GM18520 (cell line): ENCODE results near the gene ZPBP2.
"Not testable (repeated sequence)": the region's sequence is repeated elsewhere in the genome, so short reads cannot be mapped to it uniquely, and the experiment has no call there.

Experiments
- ATAC-seq: cut with Tn5 transposase; IDR thresholded peaks from one replicate; pipeline ENCODE4 v1.9.1; 2021; ENCODE audit not compliant: unreplicated experiment

ZPBP2 gene

DNA sequence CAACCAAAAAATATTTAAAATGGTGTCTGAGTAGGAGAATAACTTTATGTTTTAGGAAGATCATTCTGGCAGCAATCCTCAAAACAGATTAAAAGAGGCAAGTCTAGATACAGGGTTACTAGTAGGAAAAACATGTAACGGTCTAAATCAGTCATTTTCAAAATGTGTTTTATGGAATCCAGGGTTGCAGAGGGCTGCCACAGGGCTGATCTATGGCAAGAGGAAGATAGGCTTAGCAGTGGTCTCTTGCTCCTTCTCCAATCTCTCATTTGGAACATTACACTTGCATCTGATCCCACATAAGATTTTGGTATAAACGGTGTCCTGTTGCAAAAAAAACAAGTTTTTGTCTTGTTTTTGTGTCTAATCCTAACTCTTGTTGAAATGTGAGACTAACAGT lies 13.1 kb upstream of the ZPBP2 start:
- ATAC-seq = no peak

DNA sequence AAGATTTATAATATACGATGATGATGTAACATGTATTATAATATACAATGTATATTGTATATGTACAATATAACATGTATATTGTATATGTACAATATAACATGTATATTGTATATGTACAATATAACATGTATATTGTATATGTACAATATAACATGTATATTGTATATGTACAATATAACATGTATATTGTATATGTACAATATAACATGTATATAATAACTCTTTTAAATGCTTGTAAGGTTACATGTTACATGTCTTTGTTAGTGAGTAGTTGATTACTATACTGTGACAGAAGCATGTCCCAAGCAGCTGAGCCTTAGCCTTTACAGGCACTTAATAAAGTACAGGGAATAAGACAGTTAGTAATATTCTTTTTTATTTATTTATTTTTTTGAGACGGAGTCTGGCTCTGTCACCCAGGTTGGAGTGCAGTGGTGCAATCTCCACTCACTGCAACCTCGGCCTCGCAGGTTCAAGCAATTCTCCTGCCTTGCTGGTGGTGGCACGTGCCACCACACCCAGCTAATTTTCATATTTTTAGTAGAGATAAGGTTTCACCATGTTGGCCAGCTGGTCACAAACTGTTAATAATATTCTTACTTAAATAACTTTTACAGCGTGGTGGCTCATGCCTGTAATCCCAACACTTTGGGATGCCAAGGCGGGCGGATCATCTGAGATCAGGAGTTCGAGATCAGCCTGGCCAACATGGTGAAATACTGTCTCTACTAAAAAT lies 11.9 kb upstream of the ZPBP2 start:
- not testable (repeated sequence) for ATAC-seq

DNA sequence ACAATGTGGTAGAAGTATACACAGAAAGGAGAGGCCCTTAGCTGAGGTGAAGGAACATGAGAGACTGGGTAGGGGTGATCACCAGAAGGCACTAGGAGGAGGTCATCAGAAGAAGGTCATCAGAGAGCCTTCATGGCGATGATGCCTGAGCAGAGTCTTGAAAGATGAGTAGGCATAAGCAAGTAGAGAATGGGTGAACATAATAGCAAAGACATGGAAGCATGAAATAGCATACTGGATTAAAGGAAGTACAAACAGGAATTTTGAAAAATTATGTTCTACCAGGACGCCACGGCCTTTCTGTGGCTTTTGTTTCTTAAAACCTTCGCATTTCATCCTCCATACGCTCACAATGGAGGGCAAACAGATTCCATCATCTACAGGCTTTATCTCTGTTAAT lies 6.8 kb upstream of the ZPBP2 start:
- no peak for ATAC-seq

DNA sequence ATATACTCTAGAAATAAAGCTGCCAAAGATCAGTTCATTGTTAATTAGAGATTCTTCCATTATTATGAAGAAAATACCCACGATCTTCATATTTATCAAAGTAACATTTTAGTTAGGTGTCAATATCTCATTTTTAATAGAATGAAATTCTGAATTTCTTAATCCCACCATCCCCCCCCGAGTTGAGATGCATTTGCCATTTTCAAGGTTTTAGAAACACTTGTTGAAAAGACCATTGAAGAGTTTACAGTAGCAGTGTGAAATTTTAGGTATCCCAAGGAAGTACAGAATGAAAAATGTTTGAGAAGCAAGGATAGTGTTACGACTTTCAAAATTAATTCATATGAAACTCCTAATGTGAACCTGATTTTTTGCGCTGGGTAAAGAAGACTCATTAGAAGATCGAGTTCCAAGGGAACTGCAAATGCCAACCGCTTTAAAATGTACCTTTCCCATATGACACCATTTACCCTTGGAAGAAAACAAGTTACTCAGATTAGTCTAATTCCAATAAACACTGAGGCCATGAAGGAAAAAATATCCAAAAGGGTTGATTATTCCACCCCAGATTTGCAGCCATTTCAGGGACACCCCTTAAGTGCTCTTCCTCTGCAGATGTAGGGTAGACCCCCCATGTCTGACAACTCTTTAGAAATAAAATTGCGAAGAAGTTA lies 4.6 kb upstream of the ZPBP2 start:
- no peak for ATAC-seq

DNA sequence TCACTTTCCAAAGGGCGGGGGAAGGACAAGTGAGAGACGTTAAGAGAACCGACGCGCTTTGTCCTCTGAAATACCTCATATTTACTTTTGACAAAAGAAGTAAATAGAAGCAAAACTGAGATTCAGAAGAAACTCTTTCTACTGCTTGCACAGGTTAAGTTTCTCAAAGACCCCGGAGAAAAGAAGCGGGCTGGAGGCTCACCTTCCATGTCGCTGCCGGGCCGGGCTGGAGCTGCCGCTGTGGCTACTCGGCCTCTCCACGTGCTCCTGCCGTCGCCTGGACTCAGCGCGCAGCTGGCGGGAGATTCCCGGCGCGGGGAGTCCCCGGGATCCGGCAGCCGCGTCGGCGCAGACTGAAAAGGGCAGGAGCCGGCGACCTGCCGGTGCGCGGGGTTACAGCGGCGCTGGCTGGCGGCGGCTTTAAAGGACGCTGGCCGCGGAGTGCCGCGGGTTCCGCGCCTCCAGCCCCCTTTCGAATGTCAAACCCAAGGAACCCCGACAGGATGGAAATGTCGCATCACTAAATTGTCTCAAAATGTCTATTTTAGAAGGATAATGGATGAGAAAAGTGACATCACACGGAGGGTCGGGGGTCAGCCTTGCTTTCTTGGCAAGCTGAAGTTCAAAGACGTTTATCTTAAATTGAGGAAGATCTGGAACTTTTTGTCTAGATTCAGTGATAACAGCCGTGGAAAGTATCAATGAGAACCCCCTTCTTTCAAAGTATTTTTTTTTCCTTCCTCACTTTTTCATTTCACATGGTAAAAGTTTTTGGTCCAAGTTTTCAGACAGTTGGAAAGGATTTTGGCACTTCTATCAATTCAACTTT lies 3.9 kb upstream of the ZPBP2 start, which contains the start of gene IKZF3:
Gene IKZF3, minus strand, starts transcription at position 395 of the 829 bp plus-strand sequence. Its CDS starts 186 bp downstream, at position 209.
- ATAC-seq = peak; percentile 32

DNA sequence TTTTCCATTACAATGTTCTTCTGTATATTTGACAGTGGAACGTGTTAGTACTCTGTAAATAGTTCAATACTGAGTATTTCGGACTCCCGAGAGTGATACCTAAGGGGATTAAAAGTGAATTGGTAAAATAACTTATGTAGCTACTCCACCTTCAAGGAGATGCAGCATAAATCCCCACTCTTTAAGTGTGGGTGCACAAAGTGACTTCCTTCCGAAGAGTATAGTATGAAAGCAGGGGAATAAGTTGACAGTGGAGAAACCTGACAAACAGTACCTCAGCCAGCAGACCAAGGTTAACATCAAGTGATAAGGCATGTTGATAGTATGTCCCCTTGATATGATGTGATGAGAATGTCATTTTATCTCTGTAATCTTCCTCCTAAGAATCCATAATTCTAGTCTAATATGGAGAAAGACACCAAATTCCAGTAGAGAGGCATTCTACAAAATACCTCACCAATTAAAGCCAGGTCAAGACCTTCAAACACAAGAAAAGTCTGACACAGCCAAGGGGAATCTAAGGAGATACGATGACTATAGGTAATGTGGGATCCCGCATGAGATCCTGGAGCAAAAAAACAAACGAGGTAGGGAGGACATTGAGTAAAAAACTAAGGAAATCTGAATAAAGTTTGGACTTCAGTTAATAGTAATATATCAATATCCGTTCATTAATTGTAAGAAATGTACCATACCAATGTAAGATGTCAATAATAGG lies 1.8 kb upstream of the ZPBP2 start:
- no peak for ATAC-seq

DNA sequence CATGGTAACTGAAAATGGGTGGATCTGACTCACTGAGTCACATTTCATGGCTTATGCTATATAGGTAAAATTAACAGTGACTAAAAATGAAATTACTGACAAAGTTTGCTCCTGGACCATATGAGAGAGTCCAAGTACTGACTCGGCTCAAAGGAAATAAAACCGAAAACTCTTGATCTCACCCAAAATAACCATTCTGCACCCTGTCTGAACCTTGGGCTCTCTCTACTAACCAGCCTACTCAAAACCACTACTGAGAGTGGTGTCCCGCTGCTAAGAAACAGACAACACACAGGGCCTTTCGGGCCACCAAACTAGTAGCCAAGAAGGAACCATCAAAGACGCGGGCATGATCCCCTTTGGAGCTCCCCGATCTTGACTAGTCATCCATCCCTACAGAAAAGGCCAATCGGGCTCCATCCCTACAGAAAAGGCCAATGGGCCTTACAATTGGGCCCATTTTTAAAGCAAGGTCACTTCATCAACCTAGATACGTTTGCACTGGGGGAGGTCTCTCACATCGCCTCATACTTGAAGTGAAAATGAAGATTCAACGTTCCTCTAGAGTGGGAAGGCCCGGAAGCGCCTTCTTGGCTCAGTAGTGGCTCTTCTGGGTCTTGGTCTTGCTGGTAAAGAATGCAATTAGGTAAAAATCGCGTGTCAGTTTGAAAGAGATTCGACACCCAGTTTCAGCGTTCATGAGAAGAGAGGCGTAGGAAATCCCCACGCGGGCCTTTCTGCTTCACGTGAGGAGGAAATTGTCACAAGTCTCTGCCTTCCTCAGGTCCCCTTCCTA lies 720 bp upstream of the ZPBP2 start:
- peak; percentile 35 for ATAC-seq

DNA sequence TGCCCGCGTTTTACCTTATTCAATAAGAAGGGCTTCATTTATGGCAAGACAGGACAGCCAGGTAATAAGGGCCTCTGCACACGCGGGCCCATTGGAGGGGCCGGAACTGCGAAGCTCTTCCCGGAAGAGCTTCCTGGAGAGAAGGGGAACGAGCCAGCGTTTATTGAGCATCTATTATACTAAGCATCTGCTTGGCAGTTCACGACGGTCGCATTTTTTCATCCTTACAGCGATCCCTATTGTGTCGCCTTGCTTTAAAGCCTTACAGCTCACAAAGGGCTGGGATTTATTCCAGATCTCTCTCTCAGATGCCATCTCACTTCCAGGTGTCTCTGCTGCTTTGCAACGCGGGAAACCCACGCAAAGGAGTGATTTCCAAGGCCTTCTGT lies 546 bp downstream of the ZPBP2 start:
- no peak for ATAC-seq

DNA sequence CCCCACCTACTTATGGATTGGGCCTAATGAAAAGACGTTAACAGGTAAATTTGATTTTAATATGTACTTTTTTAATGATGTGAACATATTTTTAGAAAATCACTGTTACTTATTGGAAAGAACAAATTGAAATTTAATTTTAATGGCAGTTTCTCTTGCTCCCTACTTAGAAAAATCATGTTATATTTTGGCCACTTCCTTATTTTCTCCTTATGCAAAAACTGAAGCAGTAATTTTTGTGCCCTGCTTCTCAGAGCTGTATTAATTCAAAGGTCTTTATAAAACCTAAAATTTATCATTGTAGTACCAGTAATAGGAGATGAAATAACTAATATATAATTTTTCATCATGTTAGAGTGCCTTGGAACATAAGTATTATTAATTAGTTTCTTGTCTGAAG lies 2.8 kb downstream of the ZPBP2 start:
- no peak for ATAC-seq

DNA sequence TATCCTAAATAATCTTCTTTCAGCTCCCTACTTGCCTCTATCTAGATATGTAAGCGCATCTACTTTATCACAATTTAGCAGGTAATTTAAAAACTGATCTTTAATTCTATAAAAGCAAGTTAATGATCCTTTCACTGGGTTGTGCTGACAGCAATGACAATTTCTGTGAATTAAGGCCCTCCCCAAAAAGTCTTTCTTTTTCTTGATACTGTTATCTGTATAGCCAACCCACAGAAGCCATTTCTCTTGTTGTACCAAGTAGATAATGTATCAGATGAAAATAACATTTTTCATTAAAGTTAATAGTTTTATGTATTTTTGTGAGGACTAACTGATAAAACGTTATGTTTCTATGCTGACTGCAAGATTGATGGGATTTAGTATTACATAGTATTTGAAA lies 3.8 kb downstream of the ZPBP2 start:
- ATAC-seq = no peak

DNA sequence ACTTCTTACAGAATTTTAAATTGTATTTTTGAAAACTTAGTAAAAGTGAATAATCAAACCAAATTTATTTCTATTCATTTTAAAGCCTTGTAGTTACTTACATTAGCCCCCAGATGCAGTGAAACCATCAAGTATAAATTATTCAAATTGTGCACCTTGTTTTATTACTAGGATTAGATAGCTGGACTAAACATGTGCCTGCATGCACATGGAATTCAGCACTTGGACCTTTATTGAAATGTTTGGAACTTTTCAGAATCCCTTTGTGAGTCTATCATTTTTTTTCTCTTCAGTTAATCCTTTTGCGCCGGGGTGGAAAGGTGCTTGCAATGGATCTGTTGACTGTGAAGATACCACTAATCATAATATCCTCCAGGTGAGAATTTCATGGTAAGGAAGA lies 4.7 kb downstream of the ZPBP2 start:
- no peak for ATAC-seq

DNA sequence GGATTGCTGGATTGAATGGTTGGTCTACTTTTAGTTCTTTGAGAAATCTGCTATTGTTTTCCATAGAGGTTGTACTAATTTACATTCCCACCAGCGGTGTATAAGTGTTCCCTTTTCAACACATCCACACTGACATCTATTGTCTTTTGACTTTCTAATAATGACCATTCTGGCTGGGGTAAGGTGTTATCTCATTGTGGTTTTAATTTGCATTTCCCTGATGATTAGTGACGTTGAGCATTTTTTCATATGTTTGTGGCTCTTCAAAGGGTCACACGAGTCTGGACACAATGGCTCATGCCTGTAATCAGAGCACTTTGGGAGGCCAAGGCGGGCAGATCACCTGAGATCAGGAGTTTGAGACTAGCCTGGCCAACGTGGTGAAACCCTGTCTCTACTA lies 18.1 kb downstream of the ZPBP2 start:
- not testable (repeated sequence) for ATAC-seq

DNA sequence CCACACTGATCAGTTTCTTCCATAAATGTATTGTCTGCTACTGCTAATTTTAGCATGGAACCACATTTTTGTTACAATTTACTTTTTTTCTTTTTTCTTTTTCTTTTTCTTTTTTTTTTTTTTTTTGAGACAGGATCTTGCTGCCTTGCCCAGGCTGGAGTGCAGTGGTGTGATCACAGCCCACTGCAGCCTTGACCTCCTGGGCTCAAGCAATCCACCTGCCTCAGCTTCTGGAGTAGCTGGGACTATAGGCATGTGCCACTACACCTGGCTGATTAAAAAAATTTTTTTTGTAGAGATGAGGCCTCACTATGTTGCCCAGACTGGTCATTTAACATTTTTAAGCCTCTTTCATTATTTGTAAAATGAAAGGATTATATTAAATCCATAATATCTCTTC lies 19.1 kb downstream of the ZPBP2 start:
- no peak for ATAC-seq

DNA sequence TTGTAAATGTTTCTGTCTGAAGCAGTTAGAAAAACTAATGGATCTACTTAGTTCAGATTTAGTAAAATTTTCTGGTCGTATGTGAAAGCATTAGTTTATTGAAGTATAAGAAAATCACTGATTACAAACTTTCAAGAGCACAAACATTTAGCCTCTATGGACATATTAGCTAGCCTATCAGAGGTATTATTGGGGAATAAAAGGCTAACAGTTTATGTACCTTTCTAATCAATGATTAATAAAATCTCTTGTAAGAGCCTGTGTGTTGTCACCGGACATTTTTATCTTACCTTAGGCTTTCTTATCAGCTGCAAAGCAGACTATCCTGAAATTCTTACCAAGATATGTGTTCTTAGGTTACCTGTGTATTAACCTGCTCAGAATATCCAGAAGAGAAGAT lies 21.2 kb downstream of the ZPBP2 start:
- ATAC-seq = no peak

DNA sequence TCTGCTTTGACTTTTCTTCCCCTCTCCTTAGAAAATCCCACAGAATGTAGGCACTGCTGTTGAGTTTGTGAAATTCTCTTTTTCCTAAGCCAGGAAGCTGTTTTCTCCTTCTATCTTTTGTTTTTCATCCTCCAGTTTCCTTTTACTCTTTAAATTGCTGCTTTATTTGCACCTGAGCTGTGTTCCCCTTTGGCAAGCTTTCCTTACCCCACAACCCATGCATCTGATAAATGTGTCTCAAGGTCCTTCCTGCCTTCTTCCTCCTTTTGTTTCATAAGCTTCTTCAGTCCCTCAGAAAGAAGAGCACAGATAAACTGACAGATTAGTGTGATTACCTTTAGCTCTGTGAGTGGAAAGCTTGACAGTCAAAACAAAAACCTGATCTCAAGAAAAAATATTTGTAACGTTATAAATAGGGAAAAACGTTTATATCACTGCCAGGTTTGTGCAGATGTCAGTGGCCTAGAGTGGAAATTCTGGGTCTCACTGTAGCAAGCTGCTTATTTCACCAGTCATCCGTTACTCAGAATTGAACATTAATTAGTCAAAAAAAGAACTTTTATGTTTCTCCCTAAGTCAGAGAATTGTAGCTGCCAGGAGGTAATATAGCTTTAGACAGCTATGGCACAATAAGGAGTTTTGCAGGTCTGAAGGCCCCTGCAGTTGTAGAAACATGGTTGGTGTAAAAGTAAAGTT lies 26.8 kb downstream of the ZPBP2 start:
- ATAC-seq = no peak

DNA sequence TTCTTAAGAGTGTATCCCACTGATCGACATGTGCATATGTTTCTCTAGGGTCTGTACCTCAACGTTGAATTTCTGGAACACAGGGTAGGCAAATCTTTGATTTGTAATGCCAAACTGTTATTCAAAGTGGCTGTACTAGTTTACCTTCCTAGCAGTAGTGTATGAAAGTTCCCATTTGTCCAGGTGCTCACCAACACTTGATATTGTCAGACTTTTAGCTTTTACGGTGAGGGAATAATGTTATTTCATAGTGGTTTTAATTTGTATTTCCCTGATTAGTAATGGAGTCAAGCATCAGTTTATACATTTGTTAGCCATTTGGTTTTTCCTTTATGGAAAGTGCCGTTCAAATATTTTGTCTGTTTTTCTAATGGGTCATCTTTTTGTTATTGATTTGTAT lies 30.1 kb downstream of the ZPBP2 start:
- no peak for ATAC-seq

DNA sequence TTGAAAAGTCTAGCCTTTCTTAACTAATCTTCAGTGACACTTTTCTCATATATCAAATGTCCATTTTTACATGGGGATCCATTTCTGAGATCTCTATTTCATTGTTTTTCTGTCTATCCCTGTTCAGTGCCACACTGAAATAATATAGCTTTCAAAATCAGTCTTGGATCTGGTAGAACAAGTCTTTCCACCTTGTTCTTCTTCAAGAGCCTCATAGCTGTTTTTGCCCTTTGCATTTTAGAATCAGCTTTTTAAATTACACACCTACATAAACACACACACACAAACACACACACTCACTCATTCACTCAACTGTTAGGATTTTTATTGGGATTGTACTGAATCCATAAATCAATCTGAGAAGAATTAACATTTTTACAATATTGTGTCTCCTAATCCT lies 31.2 kb downstream of the ZPBP2 start:
- ATAC-seq = no peak

DNA sequence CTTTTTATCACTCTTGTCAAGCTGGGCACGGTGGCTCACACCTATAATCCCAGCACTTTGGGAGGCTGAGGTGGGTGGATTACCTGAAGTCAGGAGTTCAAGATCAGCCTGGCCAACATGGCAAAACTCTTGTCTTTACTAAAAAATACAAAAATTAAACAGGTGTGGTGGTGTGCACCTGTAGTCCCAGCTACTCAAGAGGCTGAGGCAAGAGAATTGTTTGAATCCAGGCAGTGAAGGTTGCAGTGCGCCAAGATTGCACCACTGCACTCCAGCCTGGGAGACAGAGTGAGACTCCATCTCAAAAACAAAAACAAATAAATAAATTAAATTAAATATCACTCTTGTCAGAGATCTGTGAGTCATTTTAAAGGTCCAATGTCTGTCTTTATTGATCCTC lies 34.0 kb downstream of the ZPBP2 start:
- ATAC-seq = not testable (repeated sequence)

DNA sequence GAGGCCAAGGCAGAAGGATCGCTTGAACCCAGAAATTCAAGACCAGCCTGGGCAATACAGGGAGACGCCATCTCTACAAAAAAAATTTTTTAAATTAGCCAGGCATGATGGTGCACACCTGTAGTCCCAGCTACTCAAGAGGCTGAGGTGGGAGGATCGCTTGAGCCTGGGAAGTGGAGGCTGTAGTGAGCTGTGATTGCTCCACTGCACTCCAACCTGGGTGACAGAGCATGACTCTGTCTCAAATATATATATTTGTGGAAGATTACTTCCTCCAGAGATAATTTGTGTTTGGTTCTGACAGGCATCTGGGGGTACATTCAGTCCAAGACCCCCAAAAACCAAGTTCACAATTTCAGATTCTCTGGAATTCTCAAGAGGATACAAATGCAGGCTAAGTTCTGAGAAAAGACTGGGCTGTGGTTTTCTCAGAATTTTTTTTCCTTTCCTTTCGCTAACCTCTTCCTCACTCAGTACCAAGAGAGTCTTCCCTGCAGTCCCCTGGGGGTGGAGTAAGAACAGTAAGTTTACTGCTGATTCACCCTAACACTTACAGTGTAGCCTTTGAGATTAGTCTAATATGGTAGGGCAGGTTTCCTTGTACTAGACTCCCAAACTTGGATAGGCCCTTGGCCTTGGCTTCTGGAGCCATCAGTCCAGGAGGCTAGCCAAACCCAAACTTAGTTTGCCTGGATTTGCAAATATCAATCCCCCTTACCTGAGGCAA lies 35.3 kb downstream of the ZPBP2 start:
- no peak for ATAC-seq
